ENCODE measurements around the gene KCNN1.
"Not testable (repeated sequence)": the region's sequence is repeated elsewhere in the genome, so short reads cannot be mapped to it uniquely, and the experiment has no call there.

KCNN1 gene

GRCh38 chr19:17998827-17999150 lies 31.9 kb downstream of the KCNN1 start:
- Histone ChIP-seq H3K9ac (ENCODE audit: low read length) (no peak overlapping the region), H3K27ac (ENCODE audit: low read depth, low read length) (no peak overlapping the region), H3K4me1 (ENCODE audit: insufficient read depth, low read length) (peaks cover 7% of the 10 kb centered on the region), H3K27me3 (ENCODE audit: control insufficient read depth in 1 of 2, insufficient read depth in 2 of 2, low read length in 2 of 2) (no peaks in the 10 kb centered on the region), H3K4me3 (ENCODE audit: low read depth in 1 of 2, low read length in 2 of 2) (no peak overlapping the region), H3K9me3 (ENCODE audit: low read length) (no peaks in the 10 kb centered on the region), H3K36me3 (ENCODE audit: insufficient read depth, low read length) (no peaks in the 10 kb centered on the region)

GRCh38 chr19:17999684-18000479 lies 33.0 kb downstream of the KCNN1 start:
- peaks cover 7% of the 10 kb centered on the region for H3K4me1 ChIP-seq (ENCODE audit: insufficient read depth, low read length)
- peak overlapping the region; percentile 61 for H3K27ac ChIP-seq (ENCODE audit: low read depth, low read length)
- H3K4me3 ChIP-seq (ENCODE audit: low read depth in 1 of 2, low read length in 2 of 2): no peak overlapping the region
- no peaks in the 10 kb centered on the region for H3K9me3 ChIP-seq (ENCODE audit: low read length)
- H3K36me3 ChIP-seq (ENCODE audit: insufficient read depth, low read length): no peaks in the 10 kb centered on the region
- no peak overlapping the region for H3K9ac ChIP-seq (ENCODE audit: low read length)
- H3K27me3 ChIP-seq (ENCODE audit: control insufficient read depth in 1 of 2, insufficient read depth in 2 of 2, low read length in 2 of 2): no peaks in the 10 kb centered on the region

- no peak overlapping the region for H3K9ac ChIP-seq (ENCODE audit: low read length)
- no peaks in the 10 kb centered on the region for H3K27me3 ChIP-seq (ENCODE audit: control insufficient read depth in 1 of 2, insufficient read depth in 2 of 2, low read length in 2 of 2)
- no peaks in the 10 kb centered on the region for H3K36me3 ChIP-seq (ENCODE audit: insufficient read depth, low read length)
- H3K9me3 ChIP-seq (ENCODE audit: low read length): no peaks in the 10 kb centered on the region
- peak overlapping the region in 1 of 2 donors; percentile 26 for H3K4me3 ChIP-seq (ENCODE audit: low read depth in 1 of 2, low read length in 2 of 2)
- peaks cover 7% of the 10 kb centered on the region for H3K4me1 ChIP-seq (ENCODE audit: insufficient read depth, low read length)
- H3K27ac ChIP-seq (ENCODE audit: low read depth, low read length): peak overlapping the region; percentile 61
These were observed 33.6 kb downstream of the KCNN1 start for GRCh38 chr19:18000480-18000914.

GRCh38 chr19:18000915-18001776 lies 34.2 kb downstream of the KCNN1 start:
- no peaks in the 10 kb centered on the region for H3K36me3 ChIP-seq (ENCODE audit: insufficient read depth, low read length)
- H3K27ac ChIP-seq (ENCODE audit: low read depth, low read length): peak overlapping the region; percentile 82

GRCh38 chr19:18001777-18002345 lies 35.0 kb downstream of the KCNN1 start:
- Histone ChIP-seq H3K36me3 (ENCODE audit: insufficient read depth, low read length) (no peaks in the 10 kb centered on the region), H3K9ac (ENCODE audit: low read length) (peak overlapping the region; percentile 61), H3K27me3 (ENCODE audit: control insufficient read depth in 1 of 2, insufficient read depth in 2 of 2, low read length in 2 of 2) (no peaks in the 10 kb centered on the region), H3K4me1 (ENCODE audit: insufficient read depth, low read length) (peaks cover 7% of the 10 kb centered on the region), H3K27ac (ENCODE audit: low read depth, low read length) (peak overlapping the region; percentile 82), H3K9me3 (ENCODE audit: low read length) (no peaks in the 10 kb centered on the region), H3K4me3 (ENCODE audit: low read depth in 1 of 2, low read length in 2 of 2) (peak overlapping the region; percentile 52 to 67)

More at GRCh38 chr19:18000915-18001776, 34.2 kb downstream of the KCNN1 start:
- H3K9ac ChIP-seq (ENCODE audit: low read length): peak overlapping the region; percentile 61
- H3K27me3 ChIP-seq (ENCODE audit: control insufficient read depth in 1 of 2, insufficient read depth in 2 of 2, low read length in 2 of 2): no peaks in the 10 kb centered on the region
- peak overlapping the region; percentile 52 to 67 for H3K4me3 ChIP-seq (ENCODE audit: low read depth in 1 of 2, low read length in 2 of 2)
- peaks cover 7% of the 10 kb centered on the region for H3K4me1 ChIP-seq (ENCODE audit: insufficient read depth, low read length)
- H3K9me3 ChIP-seq (ENCODE audit: low read length): no peaks in the 10 kb centered on the region

GRCh38 chr19:18002347-18002850 lies 35.5 kb downstream of the KCNN1 start:
- H3K4me1 ChIP-seq (ENCODE audit: insufficient read depth, low read length): peaks cover 7% of the 10 kb centered on the region
- H3K36me3 ChIP-seq (ENCODE audit: insufficient read depth, low read length): no peaks in the 10 kb centered on the region
- peak overlapping the region; percentile 61 for H3K9ac ChIP-seq (ENCODE audit: low read length)
- no peaks in the 10 kb centered on the region for H3K9me3 ChIP-seq (ENCODE audit: low read length)
- no peaks in the 10 kb centered on the region for H3K27me3 ChIP-seq (ENCODE audit: control insufficient read depth in 1 of 2, insufficient read depth in 2 of 2, low read length in 2 of 2)
- H3K27ac ChIP-seq (ENCODE audit: low read depth, low read length): no peak overlapping the region
- H3K4me3 ChIP-seq (ENCODE audit: low read depth in 1 of 2, low read length in 2 of 2): peak overlapping the region in 1 of 2 donors; percentile 67

- not testable (repeated sequence) for H3K27ac ChIP-seq (ENCODE audit: low read depth, low read length); H3K4me3 ChIP-seq (ENCODE audit: low read depth in 1 of 2, low read length in 2 of 2); H3K9ac ChIP-seq (ENCODE audit: low read length); H3K9me3 ChIP-seq (ENCODE audit: low read length); H3K27me3 ChIP-seq (ENCODE audit: control insufficient read depth in 1 of 2, insufficient read depth in 2 of 2, low read length in 2 of 2); H3K36me3 ChIP-seq (ENCODE audit: insufficient read depth, low read length)
- H3K4me1 ChIP-seq (ENCODE audit: insufficient read depth, low read length): peaks cover 14% of the 10 kb centered on the region
These were observed 38.8 kb downstream of the KCNN1 start for GRCh38 chr19:18005750-18006149.

GRCh38 chr19:18007044-18007916 lies 40.4 kb downstream of the KCNN1 start:
- Histone ChIP-seq H3K4me3 (ENCODE audit: low read depth in 1 of 2, low read length in 2 of 2) (peak overlapping the region; percentile 59 to 68), H3K36me3 (ENCODE audit: insufficient read depth, low read length) (peaks cover 16% of the 10 kb centered on the region), H3K27ac (ENCODE audit: low read depth, low read length) (peak overlapping the region; percentile 90), H3K9ac (ENCODE audit: low read length) (peak overlapping the region; percentile 42), H3K9me3 (ENCODE audit: low read length) (no peaks in the 10 kb centered on the region), H3K27me3 (ENCODE audit: control insufficient read depth in 1 of 2, insufficient read depth in 2 of 2, low read length in 2 of 2) (no peaks in the 10 kb centered on the region), H3K4me1 (ENCODE audit: insufficient read depth, low read length) (peaks cover 7% of the 10 kb centered on the region)

- Histone ChIP-seq H3K27ac (ENCODE audit: low read depth, low read length) (peak within 1 kb of the TSS; percentile 90), H3K9me3 (ENCODE audit: low read length) (no peaks in the 10 kb centered on the region), H3K36me3 (ENCODE audit: insufficient read depth, low read length) (peaks cover 23% of the 10 kb centered on the region), H3K4me3 (ENCODE audit: low read depth in 1 of 2, low read length in 2 of 2) (peak within 1 kb of the TSS; percentile 59 to 68), H3K4me1 (ENCODE audit: insufficient read depth, low read length) (peaks cover 6% of the 10 kb centered on the region), H3K9ac (ENCODE audit: low read length) (peak within 1 kb of the TSS; percentile 42), H3K27me3 (ENCODE audit: control insufficient read depth in 1 of 2, insufficient read depth in 2 of 2, low read length in 2 of 2) (no peaks in the 10 kb centered on the region)
These were observed 41.2 kb downstream of the KCNN1 start, which contains the start of gene ARRDC2 for GRCh38 chr19:18007917-18008673. TSS of gene ARRDC2 (plus strand) at chr19:18008170. CDS start at chr19:18008311, 141 bp downstream.

GRCh38 chr19:18008814-18009213 lies 41.9 kb downstream of the KCNN1 start:
- peak overlapping the region in 1 of 2 donors; percentile 61 for H3K4me3 ChIP-seq (ENCODE audit: low read depth in 1 of 2, low read length in 2 of 2)
- peaks cover 6% of the 10 kb centered on the region for H3K4me1 ChIP-seq (ENCODE audit: insufficient read depth, low read length)
- no peaks in the 10 kb centered on the region for H3K9me3 ChIP-seq (ENCODE audit: low read length)
- no peak overlapping the region for H3K9ac ChIP-seq (ENCODE audit: low read length)
- H3K27ac ChIP-seq (ENCODE audit: low read depth, low read length): no peak overlapping the region
- H3K36me3 ChIP-seq (ENCODE audit: insufficient read depth, low read length): peaks cover 30% of the 10 kb centered on the region
- H3K27me3 ChIP-seq (ENCODE audit: control insufficient read depth in 1 of 2, insufficient read depth in 2 of 2, low read length in 2 of 2): no peaks in the 10 kb centered on the region

Measured in muscle layer of colon (tissue), 2 donors.